HUES64 (cell line): ENCODE measurements around the gene TBC1D10A.

Source experiments
- H3K27ac ChIP-seq: 2 replicates; pipeline ENCODE4 v1.7.0; 2013; ENCODE audit warnings: low read depth, low read length, inconsistent platforms
- H3K27me3 ChIP-seq: 2 replicates; pipeline ENCODE4 v1.6.1; 2013; ENCODE audit warnings: mild to moderate bottlenecking, low read length; ENCODE audit not compliant: insufficient read depth
- H3K36me3 ChIP-seq: 2 replicates; pipeline ENCODE4 v1.6.1; 2013; ENCODE audit warnings: mild to moderate bottlenecking, low read length; ENCODE audit not compliant: insufficient read depth
- H3K4me1 ChIP-seq: 2 replicates; pipeline ENCODE4 v1.6.1; 2013; ENCODE audit warnings: mild to moderate bottlenecking, low read length, moderate library complexity; ENCODE audit not compliant: insufficient read depth
- H3K4me3 ChIP-seq: 2 replicates; pipeline ENCODE4 v1.5.1; 2013; ENCODE audit warnings: mild to moderate bottlenecking, low read length, moderate library complexity
- H3K9ac ChIP-seq: 2 replicates; pipeline ENCODE4 v1.6.1; 2013; ENCODE audit warnings: mild to moderate bottlenecking, low read depth, low read length
- H3K9me3 ChIP-seq: 2 replicates; pipeline ENCODE4 v1.6.1; 2013; ENCODE audit warnings: low read depth, low read length; ENCODE audit not compliant: insufficient read depth
- WGBS: fragments of 150-250, 120-280 bp; methylation state at CpG from one replicate; pipeline ENCODE4 v1.1.7; 2013; ENCODE audit warnings: missing lambda C conversion rate; 5-methylcytosine and 5-hydroxymethylcytosine counted together

Gene TBC1D10A

GRCh38 chr22:30328466-30329049 lies 1.8 kb upstream of the TBC1D10A start:
- Histone ChIP-seq H3K27me3 (no peaks in the 10 kb centered on the region), H3K9me3 (no peaks in the 10 kb centered on the region)
- 79% methylated on average over 3 of the region's 3 CpGs for WGBS

GRCh38 chr22:30327864-30328345 lies 1.2 kb upstream of the TBC1D10A start:
- Histone ChIP-seq H3K9me3 (no peaks in the 10 kb centered on the region), H3K27ac (no peak overlapping the region), H3K9ac (no peak overlapping the region), H3K27me3 (no peaks in the 10 kb centered on the region), H3K4me3 (no peak overlapping the region), H3K4me1 (peaks cover 13% of the 10 kb centered on the region; the same call in 1 of the 2 replicates), H3K36me3 (peaks cover 24% of the 10 kb centered on the region)
- 70% methylated on average over 5 of the region's 5 CpGs for WGBS

More at GRCh38 chr22:30328466-30329049, 1.8 kb upstream of the TBC1D10A start:
- no peak overlapping the region for H3K4me3 ChIP-seq
- no peak overlapping the region for H3K27ac ChIP-seq
- H3K4me1 ChIP-seq, result peaks cover 13% of the 10 kb centered on the region; the same call in 1 of the 2 replicates
- H3K9ac ChIP-seq, result no peak overlapping the region
- peaks cover 30% of the 10 kb centered on the region for H3K36me3 ChIP-seq

GRCh38 chr22:30326255-30326705 lies 461 bp downstream of the TBC1D10A start:
- Histone ChIP-seq H3K9me3 (no peaks in the 10 kb centered on the region), H3K4me1 (peaks cover 13% of the 10 kb centered on the region; the same call in 1 of the 2 replicates), H3K27ac (no peak overlapping the region), H3K36me3 (peaks cover 9% of the 10 kb centered on the region), H3K4me3 (peak overlapping the region; percentile 91), H3K9ac (peak overlapping the region; percentile 62), H3K27me3 (no peaks in the 10 kb centered on the region)
- WGBS, result under 1% methylated on average over 33 of the region's 34 CpGs

- H3K27ac ChIP-seq, result no peak overlapping the region
- H3K9ac ChIP-seq, result no peak overlapping the region
- H3K36me3 ChIP-seq, result peaks cover 4% of the 10 kb centered on the region
- peak overlapping the region; percentile 91 for H3K4me3 ChIP-seq
- 59% methylated on average over 14 of the region's 14 CpGs for WGBS
- no peaks in the 10 kb centered on the region for H3K9me3 ChIP-seq
- peaks cover 13% of the 10 kb centered on the region; the same call in 1 of the 2 replicates for H3K4me1 ChIP-seq
- no peaks in the 10 kb centered on the region for H3K27me3 ChIP-seq
Measured at GRCh38 chr22:30325724-30326254, 952 bp downstream of the TBC1D10A start.

- Histone ChIP-seq H3K36me3 (no peaks in the 10 kb centered on the region), H3K9ac (no peak overlapping the region), H3K4me1 (peaks cover 13% of the 10 kb centered on the region; the same call in 1 of the 2 replicates), H3K9me3 (no peaks in the 10 kb centered on the region), H3K27me3 (no peaks in the 10 kb centered on the region), H3K4me3 (0 out of 2 replicates have a peak overlapping the region, but pooled peaks have one; percentile 91), H3K27ac (no peak overlapping the region)
- 74% methylated on average over 5 of the region's 5 CpGs for WGBS
Measured at GRCh38 chr22:30325065-30325720, 1.5 kb downstream of the TBC1D10A start.

- no peak overlapping the region for H3K4me3 ChIP-seq
- 92% methylated on average over 4 of the region's 8 CpGs for WGBS
- no peaks in the 10 kb centered on the region for H3K9me3 ChIP-seq
- no peaks in the 10 kb centered on the region for H3K36me3 ChIP-seq
- no peaks in the 10 kb centered on the region for H3K27me3 ChIP-seq
- H3K27ac ChIP-seq, result no peak overlapping the region
- H3K4me1 ChIP-seq, result peaks cover 13% of the 10 kb centered on the region; the same call in 1 of the 2 replicates
- no peak overlapping the region for H3K9ac ChIP-seq
Measured at GRCh38 chr22:30324014-30324730, 2.6 kb downstream of the TBC1D10A start.

- Histone ChIP-seq H3K9ac (no peak overlapping the region), H3K27me3 (no peaks in the 10 kb centered on the region), H3K9me3 (no peaks in the 10 kb centered on the region), H3K36me3 (no peaks in the 10 kb centered on the region), H3K4me3 (no peak overlapping the region), H3K27ac (no peak overlapping the region), H3K4me1 (peaks cover 13% of the 10 kb centered on the region; the same call in 1 of the 2 replicates)
- WGBS, result 98% methylated on average over 3 of the region's 3 CpGs
Measured at GRCh38 chr22:30323246-30323645, 3.5 kb downstream of the TBC1D10A start.

- no peak overlapping the region for H3K27ac ChIP-seq
- no peak overlapping the region for H3K9ac ChIP-seq
- H3K4me3 ChIP-seq, result no peak overlapping the region
- H3K4me1 ChIP-seq, result peaks cover 4% of the 10 kb centered on the region; the same call in 1 of the 2 replicates
- H3K27me3 ChIP-seq, result no peaks in the 10 kb centered on the region
- WGBS, result 98% methylated on average over 2 of the region's 2 CpGs
- no peaks in the 10 kb centered on the region for H3K9me3 ChIP-seq
- no peaks in the 10 kb centered on the region for H3K36me3 ChIP-seq
Measured at GRCh38 chr22:30321461-30321860, 5.3 kb downstream of the TBC1D10A start.

GRCh38 chr22:30320021-30320556 lies 6.7 kb downstream of the TBC1D10A start:
- WGBS, result 92% methylated on average over 3 of the region's 3 CpGs
- Histone ChIP-seq H3K9me3 (no peaks in the 10 kb centered on the region), H3K27ac (no peak overlapping the region), H3K4me3 (no peak overlapping the region), H3K4me1 (no peaks in the 10 kb centered on the region), H3K27me3 (no peaks in the 10 kb centered on the region), H3K36me3 (no peaks in the 10 kb centered on the region), H3K9ac (no peak overlapping the region)

- Histone ChIP-seq H3K27me3 (no peaks in the 10 kb centered on the region), H3K9me3 (no peaks in the 10 kb centered on the region), H3K9ac (no peak overlapping the region), H3K27ac (no peak overlapping the region), H3K4me1 (no peaks in the 10 kb centered on the region), H3K4me3 (no peak overlapping the region), H3K36me3 (no peaks in the 10 kb centered on the region)
- 84% methylated on average over 7 of the region's 7 CpGs for whole genome bisulfite sequencing
Measured at GRCh38 chr22:30318799-30319419, 7.8 kb downstream of the TBC1D10A start.
